GF-D8 (cell line): ENCODE data around the gene SLC39A2.
"Not testable (repeated sequence)": the region's sequence is repeated elsewhere in the genome, so short reads cannot be mapped to it uniquely, and the experiment has no call there.

Experiments
- DNase-seq: peaks from one replicate; lab custom pipeline; 2025; lab: John Stamatoyannopoulos, UW

SLC39A2 gene

GRCh38 chr14:20998674-20999366, at the start of gene SLC39A2:
Gene SLC39A2 (plus strand): TSS chr14:20999293. CDS start chr14:20999447, 154 bp downstream.
- DNase-seq = no peak

GRCh38 chr14:20954736-20955537, 44.2 kb upstream of the SLC39A2 start, which contains the start of gene RNASE2:
Gene RNASE2 (plus strand): TSS chr14:20955487. CDS start chr14:20955772, 285 bp downstream.
- DNase-seq = peak; percentile 97

GRCh38 chr14:20955538-20955873, 43.6 kb upstream of the SLC39A2 start:
- peak; percentile 97 for DNase-seq

GRCh38 chr14:20956376-20956976, 42.6 kb upstream of the SLC39A2 start:
- DNase-seq = peak; percentile 60

GRCh38 chr14:20958946-20959345, 40.1 kb upstream of the SLC39A2 start:
- peak; percentile 44 for DNase-seq

GRCh38 chr14:20969336-20969735, 29.8 kb upstream of the SLC39A2 start:
- no peak for DNase-seq

GRCh38 chr14:20970647-20970982, 28.5 kb upstream of the SLC39A2 start:
- DNase-seq = no peak

GRCh38 chr14:20970983-20971704, 27.9 kb upstream of the SLC39A2 start:
- peak; percentile 40 for DNase-seq

- DNase-seq = no peak
Measured at GRCh38 chr14:20971705-20972021, 27.4 kb upstream of the SLC39A2 start.

- no peak for DNase-seq
Measured at GRCh38 chr14:20973501-20973900, 25.6 kb upstream of the SLC39A2 start.

- DNase-seq = no peak
Measured at GRCh38 chr14:20976291-20976690, 22.8 kb upstream of the SLC39A2 start.

- no peak for DNase-seq
Measured at GRCh38 chr14:20978687-20979086, 20.4 kb upstream of the SLC39A2 start.

GRCh38 chr14:20980906-20981305, 18.2 kb upstream of the SLC39A2 start:
- DNase-seq = no peak

- no peak for DNase-seq
Measured at GRCh38 chr14:20982646-20983369, 16.3 kb upstream of the SLC39A2 start.

GRCh38 chr14:20985650-20986049, 13.4 kb upstream of the SLC39A2 start:
- not testable (repeated sequence) for DNase-seq

- DNase-seq = no peak
Measured at GRCh38 chr14:20986811-20987210, 12.3 kb upstream of the SLC39A2 start.

- no peak for DNase-seq
Measured at GRCh38 chr14:20988717-20989470, 10.2 kb upstream of the SLC39A2 start.

GRCh38 chr14:20989471-20989786, 9.7 kb upstream of the SLC39A2 start:
- DNase-seq = no peak

GRCh38 chr14:20989787-20990600, 9.1 kb upstream of the SLC39A2 start, which contains the start of gene METTL17:
Gene METTL17 (plus strand): TSS chr14:20989980. CDS start chr14:20990003, 23 bp downstream.
- DNase-seq = peak; percentile 95

- DNase-seq = no peak
Measured at GRCh38 chr14:20996521-20996920, 2.6 kb upstream of the SLC39A2 start.
